CD4-positive, alpha-beta T cell (primary cell): ENCODE measurements around the gene LARP7. TPM values are rescaled to one million over a fixed set of nuclear protein-coding genes. Genes with fewer than 3 reads are reported as not detected.
"Not testable (repeated sequence)": the region's sequence is repeated elsewhere in the genome, so short reads cannot be mapped to it uniquely, and the experiment has no call there.

ENCODE experiments used
- ATAC-seq: fragments of 200-7000 bp; cut with Tn5 transposase; one replicate; pipeline ENCODE4 v1.10.0; 2022; ENCODE audit warnings: mild to moderate bottlenecking; ENCODE audit not compliant: poor library complexity
- CTCF ChIA-PET: fragments of 350-600 bp; sonication (Branson Sonifier 250); formaldehyde crosslinking; loops from one replicate; lab custom pipeline; 2021; ENCODE audit warnings: antibody characterized with exemption, inconsistent platforms; lab: Charles Lee
- POLR2A ChIA-PET: fragments of 350-600 bp; sonication (Branson Sonifier 250); formaldehyde crosslinking; loops from one replicate; lab custom pipeline; 2021; ENCODE audit warnings: antibody characterized with exemption, inconsistent platforms; lab: Charles Lee
- DNase-seq, 14 experiments: peaks; one replicate each; pipeline ENCODE4 v3.0.0-alpha.2; 2013 to 2020; ENCODE audit warnings: mixed read lengths in 2 of 14
- H3K27ac ChIP-seq, 2 donors: one replicate each; pipeline versions ENCODE4 v1.5.1 to v1.7.0; 2013; ENCODE audit warnings: low read length in 2 of 2, low read depth in 1 of 2, mild to moderate bottlenecking in 1 of 2
- H3K27me3 ChIP-seq, 2 experiments: 1 replicate in 1 of 2; 2 replicates in 1 of 2; pipeline versions ENCODE4 v1.6.1 to v1.7.0; 2013; ENCODE audit warnings: low read length in 2 of 2, control low read depth in 1 of 2, mild to moderate bottlenecking in 1 of 2, moderate library complexity in 1 of 2; ENCODE audit not compliant: insufficient read depth in 2 of 2, control insufficient read depth in 1 of 2
- H3K36me3 ChIP-seq: one replicate; pipeline ENCODE4 v1.6.1; 2013; ENCODE audit warnings: low read length, control low read depth; ENCODE audit not compliant: insufficient read depth
- H3K4me1 ChIP-seq: one replicate; pipeline ENCODE4 v1.6.1; 2013; ENCODE audit warnings: low read length, control low read depth; ENCODE audit not compliant: insufficient read depth
- H3K4me3 ChIP-seq: one replicate; pipeline ENCODE4 v1.5.1; 2013; ENCODE audit warnings: mild to moderate bottlenecking, low read length, moderate library complexity
- H3K9me3 ChIP-seq, 2 experiments: 1 replicate in 1 of 2; 2 replicates in 1 of 2; pipeline versions ENCODE4 v1.6.1 to v1.7.0; 2013; ENCODE audit warnings: low read length in 2 of 2, mild to moderate bottlenecking in 2 of 2, control low read depth in 1 of 2, moderate library complexity in 1 of 2; ENCODE audit not compliant: control insufficient read depth in 1 of 2, insufficient read depth in 1 of 2
- H3K27ac Mint-ChIP-seq: one replicate; pipeline ENCODE4 v1.8.0; 2020; ENCODE audit warnings: mixed read lengths
- H3K27me3 Mint-ChIP-seq: one replicate; pipeline ENCODE4 v1.8.0; 2021; ENCODE audit warnings: mixed read lengths
- H3K36me3 Mint-ChIP-seq: one replicate; pipeline ENCODE4 v1.8.0; 2021; ENCODE audit warnings: low read depth, mixed read lengths
- H3K4me1 Mint-ChIP-seq: one replicate; pipeline ENCODE4 v1.8.0; 2021; ENCODE audit warnings: low read depth, mixed read lengths
- H3K4me3 Mint-ChIP-seq: one replicate; pipeline ENCODE4 v1.8.0; 2020; ENCODE audit warnings: mild to moderate bottlenecking, mixed read lengths
- H3K9me3 Mint-ChIP-seq: one replicate; pipeline ENCODE4 v1.8.0; 2020; ENCODE audit warnings: mixed read lengths
- intact Hi-C, 2 experiments: fragments of 100-400 bp; cut with DNase I in 1 of 2; cut with micrococcal nuclease in 1 of 2; formaldehyde crosslinking; loops; one replicate each; pipeline versions ENCODE4 v1.15.1 to v1.9.0; 2023 to 2025; cut with DNase I, micrococcal nuclease
- total RNA-seq, 174 experiments: library from RNA in 2 of 174; stranded (reverse) in 2 of 174; gene quantifications; one replicate each; pipeline ENCODE4 v1.2.3 and lab custom pipeline; 2021 to 2026
- TF ChIP-seq, protein P1 (sequence below): fragments of 200-600 bp; IDR thresholded peaks from one replicate; pipeline ENCODE4 v1.8.0; 2022; ENCODE audit warnings: antibody characterized with exemption, mild to moderate bottlenecking

Gene LARP7
- total RNA-seq, 2 experiments from 2014 or later, result 42.9 to 43.5 TPM

DNA sequence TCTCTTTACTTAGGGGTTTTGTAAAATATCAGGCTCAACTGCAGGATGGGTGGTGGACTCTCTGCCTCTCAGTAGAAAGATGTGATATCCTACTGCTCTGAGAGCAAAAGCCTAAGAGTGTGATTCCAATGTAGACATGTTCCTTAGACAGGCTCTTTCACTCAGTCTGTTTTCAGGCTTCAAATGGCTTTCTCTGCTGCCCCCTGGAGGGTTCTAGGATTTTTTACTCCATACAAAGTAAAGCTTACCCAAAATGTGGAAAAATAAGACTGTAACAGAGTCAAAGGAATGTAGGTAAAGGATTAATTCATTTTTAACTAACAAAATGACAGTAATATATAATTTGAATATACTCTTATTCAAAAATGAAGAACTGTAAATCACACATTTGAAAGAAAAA lies 32.4 kb upstream of the LARP7 start:
- no peak overlapping the region for H3K4me3 ChIP-seq
- H3K4me1 ChIP-seq, result no peaks in the 10 kb centered on the region
- peaks cover 4% of the 10 kb centered on the region for H3K4me1 Mint-ChIP-seq
- H3K27me3 Mint-ChIP-seq, result no peaks in the 10 kb centered on the region
- no peak overlapping the region for H3K27ac Mint-ChIP-seq
- TF ChIP-seq, protein P1, sequence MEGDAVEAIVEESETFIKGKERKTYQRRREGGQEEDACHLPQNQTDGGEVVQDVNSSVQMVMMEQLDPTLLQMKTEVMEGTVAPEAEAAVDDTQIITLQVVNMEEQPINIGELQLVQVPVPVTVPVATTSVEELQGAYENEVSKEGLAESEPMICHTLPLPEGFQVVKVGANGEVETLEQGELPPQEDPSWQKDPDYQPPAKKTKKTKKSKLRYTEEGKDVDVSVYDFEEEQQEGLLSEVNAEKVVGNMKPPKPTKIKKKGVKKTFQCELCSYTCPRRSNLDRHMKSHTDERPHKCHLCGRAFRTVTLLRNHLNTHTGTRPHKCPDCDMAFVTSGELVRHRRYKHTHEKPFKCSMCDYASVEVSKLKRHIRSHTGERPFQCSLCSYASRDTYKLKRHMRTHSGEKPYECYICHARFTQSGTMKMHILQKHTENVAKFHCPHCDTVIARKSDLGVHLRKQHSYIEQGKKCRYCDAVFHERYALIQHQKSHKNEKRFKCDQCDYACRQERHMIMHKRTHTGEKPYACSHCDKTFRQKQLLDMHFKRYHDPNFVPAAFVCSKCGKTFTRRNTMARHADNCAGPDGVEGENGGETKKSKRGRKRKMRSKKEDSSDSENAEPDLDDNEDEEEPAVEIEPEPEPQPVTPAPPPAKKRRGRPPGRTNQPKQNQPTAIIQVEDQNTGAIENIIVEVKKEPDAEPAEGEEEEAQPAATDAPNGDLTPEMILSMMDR, result peak; percentile 66
- no peaks in the 10 kb centered on the region for H3K27me3 ChIP-seq
- H3K36me3 Mint-ChIP-seq, result peaks cover 8% of the 10 kb centered on the region
- H3K4me3 Mint-ChIP-seq, result no peak overlapping the region
- H3K36me3 ChIP-seq, result no peaks in the 10 kb centered on the region
- CTCF ChIA-PET, result interaction anchor here (0.9 kb wide), 1 partner anchor 510 kb away, joined by 4 read pairs; no protein-coding TSS in a partner anchor
- intact Hi-C loops, result loop anchor here (1.0 to 10.0 kb wide), 5 partner anchors 276 to 506 kb away; no protein-coding TSS in a partner anchor
- ATAC-seq, result peak; percentile 63
- DNase-seq, result peak in 12 of 14 experiments; percentile 4 to 65 (median 12)
- POLR2A ChIA-PET, result no interaction called here
- H3K27ac ChIP-seq, result no peak overlapping the region
- no peaks in the 10 kb centered on the region for H3K9me3 Mint-ChIP-seq
- no peaks in the 10 kb centered on the region for H3K9me3 ChIP-seq

DNA sequence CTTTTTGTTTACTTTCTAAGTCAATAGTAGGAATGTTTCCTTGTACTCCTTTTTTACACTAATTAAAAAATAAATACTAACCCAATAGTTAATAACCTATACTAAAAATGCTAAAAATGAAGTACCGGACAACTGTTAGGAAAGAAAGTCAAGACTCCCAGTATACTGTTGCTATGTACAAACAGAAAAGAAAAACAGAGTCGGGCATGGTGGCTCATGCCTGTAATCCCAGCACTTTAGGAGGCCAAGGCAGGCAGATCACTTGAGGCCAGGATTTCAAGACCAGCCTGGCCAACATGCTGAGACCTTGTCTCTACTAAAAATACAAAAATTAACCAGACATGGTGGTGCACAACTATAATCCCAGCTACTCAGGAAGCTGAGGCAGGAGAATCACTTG lies 24.1 kb upstream of the LARP7 start:
- H3K36me3 ChIP-seq, H3K27me3 ChIP-seq, CTCF ChIA-PET, POLR2A ChIA-PET, H3K4me3 Mint-ChIP-seq, ATAC-seq, H3K4me1 Mint-ChIP-seq, DNase-seq, H3K27ac Mint-ChIP-seq, H3K36me3 Mint-ChIP-seq, H3K9me3 ChIP-seq, H3K9me3 Mint-ChIP-seq, H3K4me3 ChIP-seq, H3K4me1 ChIP-seq, intact Hi-C loops, H3K27me3 Mint-ChIP-seq, H3K27ac ChIP-seq: not testable (repeated sequence)

DNA sequence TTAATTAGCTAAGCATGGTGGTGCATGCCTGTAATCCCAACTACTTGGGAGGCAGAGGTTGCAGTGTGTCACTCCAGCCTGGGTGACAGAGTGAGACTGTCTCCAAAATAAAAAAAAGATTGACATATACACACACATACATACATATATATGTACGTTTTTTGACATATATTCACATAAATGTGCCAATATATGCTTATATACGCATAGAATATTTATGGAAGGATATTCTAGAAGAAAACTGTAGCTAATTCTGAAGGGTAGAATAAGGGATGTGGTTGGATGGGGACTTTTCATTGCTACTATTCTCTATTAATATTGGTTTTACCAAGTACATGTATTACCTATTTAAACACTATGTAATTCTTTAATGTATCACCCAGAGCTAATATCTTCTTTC lies 20.0 kb upstream of the LARP7 start:
- intact Hi-C loops, result no loop called here
- Histone ChIP-seq H3K27me3 (no peaks in the 10 kb centered on the region), H3K27ac (no peak overlapping the region), H3K36me3 (peaks cover 4% of the 10 kb centered on the region), H3K4me1 (no peaks in the 10 kb centered on the region), H3K9me3 (no peaks in the 10 kb centered on the region), H3K4me3 (no peak overlapping the region)
- ATAC-seq, result no peak
- no peak overlapping the region for H3K27ac Mint-ChIP-seq
- ChIA-PET CTCF (no interaction called here), POLR2A (no interaction called here)
- no peak for DNase-seq
- H3K36me3 Mint-ChIP-seq, result peaks cover 12% of the 10 kb centered on the region
- TF ChIP-seq, protein P1, result no peak
- no peak overlapping the region for H3K4me3 Mint-ChIP-seq
- H3K27me3 Mint-ChIP-seq, result no peaks in the 10 kb centered on the region
- H3K9me3 Mint-ChIP-seq, result no peaks in the 10 kb centered on the region
- H3K4me1 Mint-ChIP-seq, result no peaks in the 10 kb centered on the region

DNA sequence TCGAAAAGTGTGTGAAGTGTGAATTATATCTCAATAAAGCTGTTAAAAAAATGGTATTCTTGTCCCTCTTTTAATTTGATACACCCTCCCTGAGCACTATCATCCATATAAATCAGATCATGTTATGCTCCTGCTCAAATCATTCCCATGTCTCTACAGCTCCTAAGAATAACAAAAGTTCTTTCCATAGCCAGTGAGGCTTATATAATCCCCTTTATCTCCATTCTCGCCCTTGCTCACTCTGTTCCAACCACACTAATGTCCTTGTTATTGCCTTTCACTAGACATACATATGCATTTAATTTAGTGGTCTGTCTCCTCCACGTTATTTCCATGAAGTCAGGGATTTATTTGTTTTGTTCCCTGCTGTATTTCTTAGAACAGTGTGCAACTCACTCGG lies 10.7 kb upstream of the LARP7 start:
- H3K4me3 Mint-ChIP-seq, result no peak overlapping the region
- intact Hi-C loops, result no loop called here
- DNase-seq (no peak), ATAC-seq (no peak)
- Histone ChIP-seq H3K36me3 (no peaks in the 10 kb centered on the region), H3K4me1 (no peaks in the 10 kb centered on the region), H3K9me3 (no peaks in the 10 kb centered on the region), H3K27ac (no peak overlapping the region), H3K27me3 (no peaks in the 10 kb centered on the region), H3K4me3 (no peak overlapping the region)
- TF ChIP-seq, protein P1, result no peak
- POLR2A ChIA-PET, result no interaction called here
- no peaks in the 10 kb centered on the region for H3K9me3 Mint-ChIP-seq
- H3K36me3 Mint-ChIP-seq, result peaks cover 31% of the 10 kb centered on the region
- no peaks in the 10 kb centered on the region for H3K27me3 Mint-ChIP-seq
- CTCF ChIA-PET, result no interaction called here
- no peak overlapping the region for H3K27ac Mint-ChIP-seq
- H3K4me1 Mint-ChIP-seq, result no peaks in the 10 kb centered on the region
